Dedifferentiated amniotic fluid mesenchymal stem cell (primary cell): ENCODE data around the gene GNA15.
"Not testable (repeated sequence)": the region's sequence is repeated elsewhere in the genome, so short reads cannot be mapped to it uniquely, and the experiment has no call there.

Source experiments
- DNase-seq: peaks from one replicate; pipeline ENCODE4 v3.0.0-alpha.2; 2016; ENCODE audit errors: extremely low spot score

The GNA15 gene

GRCh38 chr19:3135961-3136683, at the start of gene GNA15:
Gene GNA15, plus strand, starts transcription at chr19:3136033. Its CDS starts 418 bp downstream, at chr19:3136451.
- no peak for DNase-seq

- DNase-seq = no peak
Measured at GRCh38 chr19:3087769-3088168, 48.1 kb upstream of the GNA15 start.

- DNase-seq = not testable (repeated sequence)
Measured at GRCh38 chr19:3089299-3089855, 46.5 kb upstream of the GNA15 start.

DNA sequence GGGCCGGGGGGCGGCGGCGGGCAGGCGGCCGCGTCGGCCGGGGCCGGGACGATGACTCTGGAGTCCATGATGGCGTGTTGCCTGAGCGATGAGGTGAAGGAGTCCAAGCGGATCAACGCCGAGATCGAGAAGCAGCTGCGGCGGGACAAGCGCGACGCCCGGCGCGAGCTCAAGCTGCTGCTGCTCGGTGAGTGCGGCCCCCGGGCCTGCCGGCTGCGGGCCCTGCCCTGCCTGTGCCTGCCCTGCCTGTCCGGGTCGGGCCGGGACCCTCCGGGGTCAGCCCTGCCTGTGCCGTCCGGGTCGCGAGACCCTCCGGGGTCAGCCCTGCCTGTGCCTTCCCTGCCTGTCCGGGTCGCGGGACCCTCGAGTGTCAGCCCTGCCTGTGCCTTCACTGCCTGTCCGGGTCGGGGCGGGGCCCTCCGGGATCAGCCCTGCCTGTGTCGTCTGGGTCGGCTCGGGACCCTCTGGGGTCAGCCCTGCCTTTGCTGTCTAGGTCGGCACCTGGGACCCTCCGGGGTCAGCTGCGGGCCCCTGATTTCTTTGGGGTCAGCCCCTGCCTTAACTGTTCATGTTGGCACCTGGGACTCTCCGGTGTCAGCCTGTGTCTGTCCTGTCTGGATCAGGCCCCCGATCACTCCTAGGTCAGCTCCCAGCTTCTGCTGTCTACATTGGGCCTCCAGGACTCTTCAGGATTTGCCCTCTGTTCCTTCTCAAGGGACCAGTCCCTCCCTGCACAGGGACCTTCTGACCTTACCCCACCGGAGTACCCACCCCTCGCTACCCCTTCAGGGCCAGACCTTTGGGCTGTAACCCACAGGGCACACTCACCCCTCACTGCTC, 41.0 kb upstream of the GNA15 start:
- DNase-seq = peak; percentile 16

GRCh38 chr19:3095441-3096191, 40.2 kb upstream of the GNA15 start:
- no peak for DNase-seq

DNA sequence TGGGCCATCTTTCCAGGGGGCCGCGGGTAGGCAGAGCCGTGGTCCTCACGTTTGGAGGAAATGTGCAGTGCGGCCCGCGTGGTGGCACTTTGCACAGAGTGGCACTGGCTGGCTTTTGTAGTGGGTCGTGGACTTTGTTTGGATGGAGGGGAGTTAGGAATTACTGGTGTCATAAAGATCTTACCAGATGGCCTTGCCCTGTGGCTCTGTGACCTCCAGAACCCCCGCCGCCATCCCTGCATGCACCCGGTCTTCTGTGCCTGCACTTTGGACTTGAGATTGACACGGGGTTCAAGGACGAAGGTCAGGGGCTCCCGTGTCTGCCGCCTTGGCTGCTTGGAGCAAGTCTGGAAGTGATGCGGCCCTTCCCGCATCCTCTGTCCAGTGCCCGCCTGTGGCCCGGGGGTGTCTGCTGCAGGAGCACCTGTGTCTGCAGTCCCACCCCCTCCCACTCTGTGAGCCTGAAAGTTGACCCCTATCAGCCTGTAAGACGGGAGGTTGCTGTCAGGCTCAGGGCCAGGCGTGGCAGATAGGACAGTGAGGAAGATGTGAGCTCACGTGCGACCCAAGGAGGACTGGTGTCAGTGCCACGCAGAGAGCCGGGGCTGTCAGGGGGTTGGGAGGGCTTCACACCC, 39.4 kb upstream of the GNA15 start:
- no peak for DNase-seq

DNA sequence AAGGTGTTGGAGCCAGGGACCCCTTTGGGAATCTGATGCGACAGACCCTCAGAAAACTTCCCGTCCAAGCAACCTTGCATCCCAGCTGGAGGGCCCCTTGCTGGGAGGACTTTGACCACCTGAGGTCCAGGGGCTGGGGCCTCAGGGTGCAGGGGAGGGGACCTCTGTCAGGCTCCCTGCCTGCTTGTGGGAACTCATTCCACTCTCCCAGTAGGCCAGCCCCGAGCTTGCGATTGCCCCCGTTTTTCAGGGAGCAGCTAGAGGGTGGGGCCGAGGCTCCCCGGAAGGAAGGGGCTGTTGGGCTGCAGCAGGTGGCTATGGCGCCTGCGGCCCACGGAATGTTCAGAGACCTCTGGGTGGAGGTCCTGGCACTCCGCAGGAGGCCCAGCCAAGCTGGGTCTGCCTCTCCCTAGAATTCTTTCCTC, 38.9 kb upstream of the GNA15 start:
- no peak for DNase-seq

DNA sequence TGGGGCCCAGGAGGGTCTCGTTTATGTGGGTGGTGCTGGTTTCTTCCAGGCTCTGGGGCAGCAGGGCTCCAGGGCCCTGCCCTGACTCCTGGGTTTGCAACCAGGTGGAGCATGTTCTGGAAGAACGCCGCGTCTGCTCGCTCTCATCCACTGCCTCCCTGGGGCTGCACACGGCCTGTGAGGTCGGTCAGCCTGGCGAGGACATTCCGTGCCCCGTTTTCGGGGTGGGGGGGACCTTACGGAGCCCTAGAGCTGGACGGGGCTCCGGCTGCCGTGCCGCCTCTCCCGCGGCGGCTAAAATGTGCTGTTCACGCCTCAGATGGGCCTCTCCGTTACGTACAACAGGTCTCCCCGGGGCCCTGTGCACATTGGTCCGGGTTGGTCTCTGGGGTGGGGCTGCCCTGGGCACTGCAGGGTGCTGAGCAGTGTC, 38.4 kb upstream of the GNA15 start:
- no peak for DNase-seq

- no peak for DNase-seq
Measured at GRCh38 chr19:3098141-3098514, 37.7 kb upstream of the GNA15 start.

DNA sequence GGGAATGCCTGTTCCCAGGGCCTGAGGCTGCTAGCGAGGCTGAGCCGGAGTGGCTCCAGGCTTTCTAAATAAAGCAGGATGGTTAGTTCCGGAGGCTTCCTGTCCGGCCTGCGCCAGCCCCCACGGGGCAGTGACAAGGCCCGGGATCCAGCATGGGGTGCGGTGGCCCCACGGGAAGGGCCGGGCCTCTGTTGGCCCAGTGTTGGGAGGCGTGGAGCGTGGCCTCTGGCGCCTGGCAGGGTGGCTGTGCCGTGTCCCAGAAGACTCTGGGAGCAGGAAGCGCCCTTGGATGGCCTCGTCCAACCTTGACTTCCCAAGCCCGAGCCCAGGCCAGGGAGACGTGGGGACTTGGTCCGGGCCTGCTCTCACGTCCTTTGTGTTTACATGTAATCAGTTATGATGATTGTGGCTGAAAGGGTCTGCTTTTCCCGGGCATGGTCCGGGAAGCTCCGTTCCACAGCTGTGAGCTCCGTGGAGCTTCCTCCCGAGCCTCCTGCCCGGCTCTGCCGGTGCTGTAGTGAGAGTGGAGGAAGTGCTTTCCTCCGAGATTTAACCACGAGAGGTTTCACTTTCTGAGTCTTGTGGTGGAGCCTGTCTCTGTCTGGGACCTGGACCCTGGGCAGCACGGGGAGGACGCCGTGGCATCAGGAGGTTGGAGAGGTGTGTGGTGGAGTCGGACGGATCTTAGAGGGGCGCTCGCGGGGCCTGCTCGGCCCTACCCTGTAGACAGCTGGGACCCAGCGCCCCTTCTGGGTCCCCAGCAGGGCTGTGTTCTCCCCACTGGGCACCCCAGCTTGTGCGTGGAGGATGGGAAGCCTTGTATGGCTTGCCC, 37.1 kb upstream of the GNA15 start:
- DNase-seq = no peak

GRCh38 chr19:3099347-3100145, 36.3 kb upstream of the GNA15 start:
- no peak for DNase-seq

DNA sequence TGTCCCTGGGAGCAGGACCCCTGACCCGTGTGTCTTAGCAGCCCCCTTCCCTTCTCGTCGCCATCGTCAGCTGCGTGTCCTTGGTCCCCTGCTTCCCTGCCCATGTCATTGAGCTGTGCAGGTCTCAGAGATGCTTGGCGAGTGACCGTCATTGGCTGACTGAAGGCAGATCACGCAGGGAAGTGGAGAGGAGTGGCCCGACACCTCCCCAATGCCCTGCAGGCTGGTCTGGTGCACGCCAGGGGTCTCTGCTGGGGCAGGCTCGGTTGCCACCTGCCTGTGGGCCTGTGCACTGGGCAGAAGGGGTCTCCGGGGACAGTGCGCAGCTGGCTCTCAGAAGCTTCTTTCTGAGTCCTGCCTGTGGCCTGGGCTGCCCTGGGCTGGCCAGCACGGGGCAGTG, 35.5 kb upstream of the GNA15 start:
- DNase-seq = no peak

GRCh38 chr19:3100747-3101730, 34.8 kb upstream of the GNA15 start:
- no peak for DNase-seq

DNA sequence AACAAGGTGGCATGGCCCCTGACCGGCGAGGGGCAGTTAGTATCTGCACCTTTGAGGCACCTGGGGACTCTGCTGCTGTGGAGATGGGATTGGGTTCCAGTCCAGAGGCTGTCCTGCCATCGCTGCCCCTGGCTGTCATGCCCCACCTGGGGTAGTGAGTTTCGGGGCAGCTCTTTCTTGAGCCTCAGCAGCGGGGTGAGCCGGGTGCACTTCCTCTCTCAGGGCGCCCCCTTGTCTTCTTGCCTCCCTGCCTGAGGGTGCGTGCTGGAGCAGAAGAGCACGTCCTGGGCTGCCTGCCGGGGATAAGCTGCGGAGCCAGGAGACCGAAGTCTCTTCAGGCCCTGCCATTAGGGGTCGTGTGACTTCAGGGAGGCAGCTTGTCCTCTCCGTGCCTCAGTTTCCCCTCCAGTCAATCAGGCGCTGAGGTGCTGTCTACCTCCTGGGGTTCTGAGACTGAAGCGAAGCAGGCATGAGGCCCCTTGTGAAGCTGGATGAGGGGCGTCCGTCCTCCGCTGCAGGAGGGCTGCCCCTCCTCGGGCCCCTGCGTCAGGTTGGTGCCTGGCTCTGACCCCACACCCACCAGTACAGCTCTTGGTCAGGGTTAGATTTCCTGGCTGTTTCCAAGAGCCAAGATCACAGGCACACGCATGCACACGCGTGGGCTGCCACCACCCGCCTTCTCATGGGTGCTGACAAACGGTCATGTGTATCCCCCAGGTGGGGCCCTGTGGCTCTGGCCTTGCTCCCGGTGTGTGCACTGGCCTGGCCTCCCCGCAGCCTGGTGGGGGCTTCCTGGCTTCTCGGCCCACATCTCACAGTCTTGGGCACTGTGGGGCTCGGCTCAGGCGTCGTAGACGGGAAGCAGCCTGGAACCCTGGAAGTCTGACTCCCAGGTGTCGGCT, 33.3 kb upstream of the GNA15 start:
- no peak for DNase-seq

DNA sequence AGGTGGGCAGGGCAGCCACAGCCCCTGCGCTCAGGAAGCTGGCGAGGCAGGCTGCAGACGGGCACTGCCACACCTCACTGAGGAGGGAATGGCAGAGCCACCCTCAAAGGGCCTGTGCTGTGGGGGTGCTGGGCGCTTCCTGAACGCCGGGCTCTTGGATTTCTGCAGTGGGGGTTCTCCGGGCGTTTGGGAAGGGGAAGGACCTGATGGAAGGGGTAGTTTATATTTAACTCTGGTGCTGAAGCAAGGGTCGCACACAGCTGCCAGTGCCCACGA, 31.2 kb upstream of the GNA15 start:
- no peak for DNase-seq

DNA sequence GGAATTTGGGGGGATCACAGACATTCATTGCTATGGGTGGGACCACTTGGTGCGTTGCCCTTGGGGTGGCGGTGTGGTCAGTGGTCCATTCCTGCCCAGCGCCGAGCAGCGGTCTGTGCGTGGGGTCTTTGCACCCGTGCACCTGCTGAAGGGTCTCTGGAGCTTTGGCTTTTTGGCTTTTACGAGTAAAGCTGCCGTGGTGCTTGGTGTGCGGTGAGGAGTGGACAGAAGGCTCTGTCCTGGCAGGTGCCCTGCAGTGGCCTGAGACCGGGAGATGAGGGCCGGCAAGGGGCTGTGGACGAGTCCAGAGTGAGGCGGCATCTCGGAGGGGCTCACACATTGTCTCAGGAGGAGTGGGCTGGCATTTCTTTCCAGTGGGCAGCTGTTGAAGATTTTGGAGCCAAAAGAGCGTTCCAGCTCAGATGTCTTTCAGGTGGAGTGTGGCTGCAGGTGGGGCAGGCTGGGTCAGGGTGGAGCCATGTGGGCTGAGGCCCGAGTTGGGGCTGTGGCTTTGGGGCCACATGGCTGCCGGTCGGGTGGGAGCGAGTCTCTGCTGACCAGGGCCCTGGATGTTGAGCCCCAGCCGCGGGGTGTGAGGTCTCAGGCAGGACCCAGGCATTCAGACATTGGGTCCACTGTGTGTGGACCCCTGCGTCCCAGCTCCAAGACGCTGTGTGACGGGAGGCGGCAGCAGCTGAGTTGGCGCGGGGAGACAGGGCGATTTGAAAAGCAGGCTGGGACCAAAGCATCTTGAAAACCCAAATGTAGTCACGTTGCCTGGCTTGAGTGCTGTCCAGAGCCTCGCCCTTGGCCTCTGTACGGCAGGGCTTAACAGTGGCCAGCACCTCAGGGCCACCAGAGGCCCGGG, 30.0 kb upstream of the GNA15 start:
- DNase-seq = no peak
